Endothelial cell of umbilical vein (primary cell): ENCODE data around the gene LHX5. TPM values are rescaled to one million over a fixed set of nuclear protein-coding genes. Genes with fewer than 3 reads are reported as not detected.

Source experiments
- BruUV-seq: library from RNA; stranded (reverse); fragments of 400-500 nt; replicated peaks from 2 replicates; lab custom pipeline; 2021; lab: Mats Ljungman, UMichigan
- CTCF ChIA-PET: fragments of 300-600, 350-600 bp; sonication (Branson Sonifier 250); formaldehyde crosslinking; loops from one replicate; lab custom pipeline; 2021; ENCODE audit warnings: antibody characterized with exemption, inconsistent platforms; lab: Charles Lee
- POLR2A ChIA-PET: fragments of 300-600, 350-600 bp; sonication (Branson Sonifier 250); formaldehyde crosslinking; loops from one replicate; lab custom pipeline; 2021; ENCODE audit warnings: antibody characterized with exemption, inconsistent platforms; lab: Charles Lee
- DNase-seq: peaks from one replicate; pipeline ENCODE4 v3.0.0-alpha.2; 2011; ENCODE audit warnings: low read depth, low spot score
- FAIRE-seq: peaks from 2 replicates; lab custom pipeline; 2011; peaks lifted over from hg19 to GRCh38; lab: Jason Lieb, UNC
- H2AFZ ChIP-seq: 2 replicates; pipeline ENCODE4 v1.6.0; 2012; ENCODE audit warnings: low read depth, low read length, control low read depth, inconsistent platforms
- H3K27ac ChIP-seq: 2 replicates; pipeline ENCODE4 v1.5.1; 2011; ENCODE audit warnings: low read depth, mild to moderate bottlenecking, control low read depth, low read length, moderate library complexity; ENCODE audit not compliant: insufficient read depth
- H3K27me3 ChIP-seq, 2 experiments: 2 replicates each; pipeline versions ENCODE4 v1.6.0 to v1.6.1; 2011; ENCODE audit warnings: low read length in 2 of 2, mixed read lengths in 1 of 2; ENCODE audit not compliant: control insufficient read depth in 2 of 2, insufficient read depth in 2 of 2
- H3K36me3 ChIP-seq, 2 experiments: 2 replicates in 1 of 2; 3 replicates in 1 of 2; pipeline ENCODE4 v1.5.1; 2011; ENCODE audit warnings: low read length in 2 of 2, mild to moderate bottlenecking in 1 of 2, moderate library complexity in 1 of 2; ENCODE audit not compliant: control insufficient read depth in 2 of 2, insufficient read depth in 2 of 2; ENCODE audit errors: extremely low read depth in 1 of 2
- H3K4me1 ChIP-seq: 3 replicates; pipeline ENCODE4 v1.5.1; 2011; ENCODE audit warnings: mild to moderate bottlenecking, low read length; ENCODE audit not compliant: control insufficient read depth, insufficient read depth; ENCODE audit errors: extremely low read depth
- H3K4me2 ChIP-seq: 2 replicates; pipeline ENCODE4 v1.6.1; 2011; ENCODE audit warnings: low read length, control low read depth, mixed read lengths; ENCODE audit not compliant: insufficient read depth
- H3K4me3 ChIP-seq, 3 experiments: fragments of 200-600 bp in 1 of 3; sonication (generic), shearing (Covaris generic) in 1 of 3; replicated peaks in 1 of 3; 2 replicates each; pipeline ENCODE4 v1.5.1; 2011 to 2016; ENCODE audit warnings: control low read depth in 3 of 3, low read length in 3 of 3, mild to moderate bottlenecking in 2 of 3, inconsistent platforms in 1 of 3, low read depth in 1 of 3, moderate library complexity in 1 of 3; ENCODE audit not compliant: insufficient read depth in 1 of 3
- H3K79me2 ChIP-seq: 2 replicates; pipeline ENCODE4 v1.6.0; 2012; ENCODE audit warnings: low read length, inconsistent platforms; ENCODE audit not compliant: control insufficient read depth, insufficient read depth
- H3K9ac ChIP-seq: replicated peaks from 2 replicates; pipeline ENCODE3; 2011; ENCODE audit warnings: low read length, control low read depth; ENCODE audit not compliant: insufficient read depth; ENCODE audit errors: extremely low read depth
- H3K9me1 ChIP-seq: replicated peaks from 3 replicates; pipeline ENCODE4 v1.6.0; 2011; ENCODE audit warnings: mild to moderate bottlenecking, low read length; ENCODE audit not compliant: control insufficient read depth, insufficient read depth; ENCODE audit errors: extremely low read depth
- H3K9me3 ChIP-seq: replicated peaks from 2 replicates; pipeline ENCODE4 v1.5.1; 2012; ENCODE audit warnings: low read length, inconsistent platforms; ENCODE audit not compliant: control insufficient read depth, insufficient read depth
- H4K20me1 ChIP-seq: replicated peaks from 2 replicates; pipeline ENCODE3; 2011; ENCODE audit warnings: mild to moderate bottlenecking, low read length; ENCODE audit not compliant: control insufficient read depth, insufficient read depth; ENCODE audit errors: extremely low read depth
- EZH2 ChIP-seq: IDR thresholded peaks from 2 replicates; pipeline ENCODE4 v1.6.1; 2012; ENCODE audit warnings: borderline replicate concordance, low read depth, mild to moderate bottlenecking, moderate library complexity, low read length, inconsistent platforms; ENCODE audit not compliant: severe bottlenecking
- FOS ChIP-seq: IDR thresholded peaks from 2 replicates; pipeline ENCODE4 v1.6.1; 2011; ENCODE audit warnings: mild to moderate bottlenecking, low read length, moderate library complexity, borderline replicate concordance; ENCODE audit not compliant: insufficient read depth
- GATA2 ChIP-seq: IDR thresholded peaks from 2 replicates; pipeline ENCODE4 v1.7.0; 2011; ENCODE audit warnings: low read depth, mild to moderate bottlenecking, moderate library complexity, mixed read lengths, low read length; ENCODE audit not compliant: insufficient read length, insufficient read depth
- JUN ChIP-seq: IDR thresholded peaks from 2 replicates; pipeline ENCODE4 v1.6.1; 2011; ENCODE audit warnings: borderline replicate concordance, low read depth; ENCODE audit not compliant: insufficient read length, insufficient read depth
- MYC ChIP-seq: IDR thresholded peaks from one replicate; pipeline ENCODE4 v1.6.1; 2011; ENCODE audit warnings: mild to moderate bottlenecking, low read depth, low read length
- POLR2A ChIP-seq: IDR thresholded peaks from 2 replicates; pipeline ENCODE4 v1.6.1; 2012; ENCODE audit warnings: low read depth, mild to moderate bottlenecking, control low read depth, low read length
- POLR2AphosphoS5 ChIP-seq: IDR thresholded peaks from 2 replicates; pipeline ENCODE4 v1.6.1; 2012; ENCODE audit warnings: low read depth, mild to moderate bottlenecking, control low read depth, low read length, moderate library complexity; ENCODE audit not compliant: insufficient read depth
- dilution Hi-C: fragments of 300-500 bp; cut with MboI; formaldehyde crosslinking; loops from one replicate; pipeline ENCODE4 v1.15.0; 2019; ENCODE audit warnings: low sequenced_read_pairs; ENCODE audit not compliant: extremely low pct_ligation_motif_present
- intact Hi-C: fragments of 100-400 bp; cut with micrococcal nuclease; formaldehyde crosslinking; loops from one replicate; pipeline ENCODE4 v1.10.0; 2022
- polyA plus RNA-seq, 4 experiments: library from polyadenylated mRNA; depleted of rRNA in 3 of 4; stranded (reverse) in 3 of 4; unstranded in 1 of 4; fragments of >200 nt; gene quantifications; 2 replicates each; pipeline versions ENCODE4 v1.2.1 to v1.2.3, GENCODE V29; 2011 to 2012; ENCODE audit warnings: missing spikeins in 1 of 4
- total RNA-seq: library from RNA; stranded (reverse); gene quantifications from 2 replicates; pipeline ENCODE4 v1.2.3, GENCODE V29; 2021
- TF ChIP-seq, protein P1 (sequence below), 2 donors: IDR thresholded peaks; 1 replicate in 1 of 2; 2 replicates in 1 of 2; pipeline ENCODE4 v1.5.1; 2011; ENCODE audit warnings: low read length in 2 of 2, mild to moderate bottlenecking in 2 of 2, moderate library complexity in 2 of 2, control low read depth in 1 of 2, inconsistent platforms in 1 of 2, low read depth in 1 of 2; ENCODE audit not compliant: insufficient read depth in 1 of 2; ENCODE audit errors: extremely low read depth in 1 of 2
- TF ChIP-seq, protein P2 (sequence below): IDR thresholded peaks from 2 replicates; pipeline ENCODE4 v1.6.1; 2011; ENCODE audit not compliant: insufficient read depth, insufficient read length

Gene LHX5
- total and polyA plus RNA-seq, 2 donors (not counting 3 experiments of a cell fraction or from before 2014, with no cell fraction given): not detected

DNA sequence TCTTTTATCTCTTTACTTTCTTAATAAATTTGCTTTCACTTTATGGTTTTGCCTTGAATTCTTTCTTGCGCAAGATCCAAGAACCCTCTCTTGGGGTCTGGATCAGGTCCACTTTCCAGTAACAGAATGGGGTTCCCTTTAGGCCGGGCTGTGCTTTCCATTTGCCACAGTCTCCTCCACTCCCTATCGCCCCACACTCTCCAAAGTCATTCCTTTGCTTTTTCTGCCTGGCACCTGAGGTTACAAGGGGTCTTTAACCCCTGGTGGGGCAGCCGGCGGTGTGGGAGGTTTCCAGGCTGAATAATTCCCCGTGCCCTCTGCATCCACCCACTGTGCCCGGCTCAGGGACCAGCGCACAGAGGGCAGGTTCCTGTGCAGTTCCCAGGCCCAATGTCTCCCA, 42.9 kb upstream of the LHX5 start:
- Histone ChIP-seq H4K20me1 (no peaks in the 10 kb centered on the region), H3K27ac (no peak overlapping the region), H3K79me2 (no peaks in the 10 kb centered on the region), H3K9me3 (no peaks in the 10 kb centered on the region), H3K4me3 (no peak overlapping the region), H2AFZ (no peak overlapping the region), H3K9ac (no peak overlapping the region), H3K4me1 (no peaks in the 10 kb centered on the region), H3K27me3 (peaks cover 5 to 9% of the 10 kb centered on the region in 2 experiments), H3K36me3 (no peaks in the 10 kb centered on the region), H3K4me2 (no peak overlapping the region), H3K9me1 (no peaks in the 10 kb centered on the region)
- ChIA-PET CTCF (no interaction called here), POLR2A (no interaction called here)
- DNase-seq: no peak
- FAIRE-seq: no peak
- TF ChIP-seq, protein P1, sequence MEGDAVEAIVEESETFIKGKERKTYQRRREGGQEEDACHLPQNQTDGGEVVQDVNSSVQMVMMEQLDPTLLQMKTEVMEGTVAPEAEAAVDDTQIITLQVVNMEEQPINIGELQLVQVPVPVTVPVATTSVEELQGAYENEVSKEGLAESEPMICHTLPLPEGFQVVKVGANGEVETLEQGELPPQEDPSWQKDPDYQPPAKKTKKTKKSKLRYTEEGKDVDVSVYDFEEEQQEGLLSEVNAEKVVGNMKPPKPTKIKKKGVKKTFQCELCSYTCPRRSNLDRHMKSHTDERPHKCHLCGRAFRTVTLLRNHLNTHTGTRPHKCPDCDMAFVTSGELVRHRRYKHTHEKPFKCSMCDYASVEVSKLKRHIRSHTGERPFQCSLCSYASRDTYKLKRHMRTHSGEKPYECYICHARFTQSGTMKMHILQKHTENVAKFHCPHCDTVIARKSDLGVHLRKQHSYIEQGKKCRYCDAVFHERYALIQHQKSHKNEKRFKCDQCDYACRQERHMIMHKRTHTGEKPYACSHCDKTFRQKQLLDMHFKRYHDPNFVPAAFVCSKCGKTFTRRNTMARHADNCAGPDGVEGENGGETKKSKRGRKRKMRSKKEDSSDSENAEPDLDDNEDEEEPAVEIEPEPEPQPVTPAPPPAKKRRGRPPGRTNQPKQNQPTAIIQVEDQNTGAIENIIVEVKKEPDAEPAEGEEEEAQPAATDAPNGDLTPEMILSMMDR (IDR thresholded peaks at IDR 0.05; ENCODE audit: extremely low read depth in 1 of 2, insufficient read depth in 1 of 2, low read depth in 1 of 2, low read length in 2 of 2): no peak
- TF ChIP-seq FOS (no peak), MYC (no peak), POLR2AphosphoS5 (no peak), POLR2A (no peak), JUN (no peak), GATA2 (no peak), EZH2 (no peak)
- TF ChIP-seq, protein P2, sequence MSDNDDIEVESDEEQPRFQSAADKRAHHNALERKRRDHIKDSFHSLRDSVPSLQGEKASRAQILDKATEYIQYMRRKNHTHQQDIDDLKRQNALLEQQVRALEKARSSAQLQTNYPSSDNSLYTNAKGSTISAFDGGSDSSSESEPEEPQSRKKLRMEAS: no peak
- dilution Hi-C loops (no loop called here), intact Hi-C loops (no loop called here)
- BruUV-seq: no TSS peak
